Measurements from ENCODE around the gene FGFR3. TPM values are rescaled to one million over a fixed set of nuclear protein-coding genes. Genes with fewer than 3 reads are reported as not detected.

The FGFR3 gene
- total and polyA plus RNA-seq, 2 of the 8 experiments (the other 6 are each of a cell fraction or from before 2014, with no cell fraction given), result 9.0 to 19.5 TPM

- peaks cover 0 to 15% (median 11%) of the 10 kb centered on the region in 4 experiments; a peak in 6 of 7 replicates for H3K4me1 ChIP-seq (replicated peaks in 1 of 4; ENCODE audit: control insufficient read depth in 3 of 4, insufficient read depth in 4 of 4, low read length in 3 of 4)
- no peak overlapping the region for H2AFZ ChIP-seq (ENCODE audit: low read length)
- peaks cover 0 to 17% (median 13%) of the 10 kb centered on the region in 4 experiments; a peak in 6 of 8 replicates for H3K36me3 ChIP-seq (ENCODE audit: control insufficient read depth in 2 of 4, insufficient read depth in 4 of 4, low read length in 3 of 4)
- ChIA-PET POLR2A (ENCODE audit: partially characterized antibody) (interaction anchor here (0.6 to 5.6 kb wide), 13 partner anchors 12 to 991 kb away, joined by 3 to 38 read pairs (median 4); no protein-coding TSS in a partner anchor), CTCF (ENCODE audit: partially characterized antibody) (interaction anchor here (0.6 to 52.9 kb wide), 22 partner anchors 12 to 747 kb away, joined by 3 to 2507 read pairs (median 6); partner anchors contain the start of genes FGFR3 and SLBP)
- H3K4ac ChIP-seq (replicated peaks; ENCODE audit: insufficient read length, low read depth, low read length), result no peak overlapping the region
- no peak overlapping the region for H2AK5ac ChIP-seq (ENCODE audit: low read depth, low read length)
- WGBS, 2 experiments (ENCODE audit: extremely low coverage in 1 of 2, insufficient coverage in 1 of 2, insufficient read length in 1 of 2, insufficient replicate concordance in 2 of 2, low coverage in 1 of 2, low lambda C conversion rate in 2 of 2, missing lambda C conversion rate in 1 of 2), result 23% methylated on average over 21 of the region's 29 CpGs; no CpG with 5 or more reads in 1 of the 2 experiments
- no peak overlapping the region for H2BK12ac ChIP-seq (ENCODE audit: low read depth, low read length)
- no peaks in the 10 kb centered on the region for H3K9me3 ChIP-seq (ENCODE audit: insufficient read depth in 2 of 2, low read depth in 1 of 2, low read length in 1 of 2)
- H2BK15ac ChIP-seq (ENCODE audit: low read length), result peak overlapping the region; percentile 72; the same call in 1 of the 2 replicates
- H2BK5ac ChIP-seq (ENCODE audit: low read depth, low read length), result no peak overlapping the region
- H3K79me2 ChIP-seq (ENCODE audit: control insufficient read depth in 1 of 2, insufficient read depth in 2 of 2, low read length in 2 of 2), result no peaks in the 10 kb centered on the region
- no peak overlapping the region for H4K5ac ChIP-seq (ENCODE audit: insufficient read length, low read depth, low read length)
- no peak overlapping the region for H3K18ac ChIP-seq (ENCODE audit: extremely low read depth, low read length)
- peaks cover 4% of the 10 kb centered on the region in 2 experiments for H4K20me1 ChIP-seq (replicated peaks in 1 of 2; ENCODE audit: control insufficient read depth in 1 of 2, insufficient read depth in 2 of 2, low read length in 2 of 2)
- H2BK20ac ChIP-seq (ENCODE audit: low read length), result no peak overlapping the region
- no peaks in the 10 kb centered on the region for H3K23me2 ChIP-seq (ENCODE audit: low read depth, low read length)
- DNase-seq (ENCODE audit: low read depth in 1 of 2, low spot score in 2 of 2) (peak; percentile 57 to 96), FAIRE-seq (no peak)
- H4K91ac ChIP-seq (replicated peaks; ENCODE audit: insufficient read length, low read length), result no peak overlapping the region
- peaks cover 0 to 4% (median 0%) of the 10 kb centered on the region in 4 experiments; a peak in 2 of 7 replicates for H3K27me3 ChIP-seq (replicated peaks in 1 of 4; ENCODE audit: control insufficient read depth in 3 of 4, extremely low read depth in 1 of 4, insufficient read depth in 3 of 4, low read length in 3 of 4)
- no peak overlapping the region for H3K27ac ChIP-seq (ENCODE audit: low read depth, low read length)
- no peak overlapping the region for H3K56ac ChIP-seq (replicated peaks; ENCODE audit: insufficient read length, low read depth, low read length)
- H3K23ac ChIP-seq (ENCODE audit: insufficient read length), result no peak overlapping the region
- H3K9ac ChIP-seq (replicated peaks in 1 of 4; ENCODE audit: extremely low read depth in 1 of 4, low read depth in 3 of 4, low read length in 3 of 4), result no peak overlapping the region
- H3K79me1 ChIP-seq (ENCODE audit: low read depth, low read length), result no peaks in the 10 kb centered on the region
- H3K14ac ChIP-seq (ENCODE audit: insufficient read length), result no peak overlapping the region
- H2BK120ac ChIP-seq (replicated peaks; ENCODE audit: low read depth, low read length), result no peak overlapping the region
- peak overlapping the region in 1 of 4 experiments; percentile 34; a peak in 1 of 8 replicates for H3K4me3 ChIP-seq (ENCODE audit: extremely low read depth in 1 of 4, insufficient read depth in 2 of 4, low read depth in 3 of 4, low read length in 4 of 4)
- peak overlapping the region in 1 of 2 experiments; percentile 71; a peak in 3 of 4 replicates for H3K4me2 ChIP-seq (ENCODE audit: insufficient read depth in 1 of 2, low read depth in 2 of 2, low read length in 2 of 2)
- H4K8ac ChIP-seq (ENCODE audit: extremely low read depth, insufficient read depth, low read length), result no peak overlapping the region; the same call in 1 of the 2 replicates
- TF ChIP-seq KDM5A (IDR thresholded peaks at IDR 0.05; ENCODE audit: low read length) (no peak), SAP30 (IDR thresholded peaks at IDR 0.05; ENCODE audit: insufficient read depth, insufficient replicate concordance, low read length) (no peak), RFX5 (IDR thresholded peaks at IDR 0.05; ENCODE audit: borderline replicate concordance, low read depth, low read length) (no peak), ASH2L (IDR thresholded peaks at IDR 0.05; ENCODE audit: low read length) (no peak), POLR2AphosphoS5 (IDR thresholded peaks at IDR 0.05; ENCODE audit: low read depth, low read length) (no peak), SIN3A (conservative IDR thresholded peaks at IDR 0.05 in 1 of 2, IDR thresholded peaks at IDR 0.05 in 1 of 2; ENCODE audit: low read depth in 1 of 2, low read length in 2 of 2) (0 out of 4 replicates have a peak, but pooled peaks of 1 of the 2 experiments have one; percentile 45), POU5F1 (IDR thresholded peaks at IDR 0.05; ENCODE audit: low read depth, low read length) (no peak), CREB1 (IDR thresholded peaks at IDR 0.05) (no peak), CTCF (IDR thresholded peaks at IDR 0.05; ENCODE audit: control extremely low read depth in 1 of 3, insufficient read depth in 1 of 3, low read depth in 1 of 3, low read length in 3 of 3) (peak in 2 of 3 experiments; percentile 82 to 96; a peak in 3 of 4 replicates), FOSL1 (IDR thresholded peaks at IDR 0.05; ENCODE audit: insufficient read depth, low read depth, low read length) (no peak)
These were observed 44.6 kb upstream of the FGFR3 start for GRCh38 chr4:1748465-1748995.

Measured in H1 (cell line).